HUES48 (cell line): ENCODE measurements around the gene SCFD2.
"Not testable (repeated sequence)": the region's sequence is repeated elsewhere in the genome, so short reads cannot be mapped to it uniquely, and the experiment has no call there.

Experiments used
- H3K27ac ChIP-seq: one replicate; pipeline ENCODE4 v1.7.0; 2013; ENCODE audit warnings: low read depth, low read length, inconsistent platforms
- H3K27me3 ChIP-seq: 2 replicates; pipeline ENCODE4 v1.6.1; 2013; ENCODE audit warnings: mild to moderate bottlenecking, low read length; ENCODE audit not compliant: control insufficient read depth, insufficient read depth
- H3K36me3 ChIP-seq: 2 replicates; pipeline ENCODE4 v1.6.1; 2013; ENCODE audit warnings: low read length; ENCODE audit not compliant: control insufficient read depth, insufficient read depth
- H3K4me1 ChIP-seq: 2 replicates; pipeline ENCODE4 v1.6.1; 2013; ENCODE audit warnings: mild to moderate bottlenecking, low read length; ENCODE audit not compliant: control insufficient read depth, insufficient read depth
- H3K4me3 ChIP-seq: 2 replicates; pipeline ENCODE4 v1.5.1; 2013; ENCODE audit warnings: mild to moderate bottlenecking, low read depth, low read length
- H3K9ac ChIP-seq: 2 replicates; pipeline ENCODE4 v1.6.1; 2013; ENCODE audit warnings: mild to moderate bottlenecking, low read depth, low read length, moderate library complexity
- H3K9me3 ChIP-seq: 2 replicates; pipeline ENCODE4 v1.6.1; 2013; ENCODE audit warnings: low read length; ENCODE audit not compliant: control insufficient read depth, insufficient read depth

SCFD2 gene

DNA sequence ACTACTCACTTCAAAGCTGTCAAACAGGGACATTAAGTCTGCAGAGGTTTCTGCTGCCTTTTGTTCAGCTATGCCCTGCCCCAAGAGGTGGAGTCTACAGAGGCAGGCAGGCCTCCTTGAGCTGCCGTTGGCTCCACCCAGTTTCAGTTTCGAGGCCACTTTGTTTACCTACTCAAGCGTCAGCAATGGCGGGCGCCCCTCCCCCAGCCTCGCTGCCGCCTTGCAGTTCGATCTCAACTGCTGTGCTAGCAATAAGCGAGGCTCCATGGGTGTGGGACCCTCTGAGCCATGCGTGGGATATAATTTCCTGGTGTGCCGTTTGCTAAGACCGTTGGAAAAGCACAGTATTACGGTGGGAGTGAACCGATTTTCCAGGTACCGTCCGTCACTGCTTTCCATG lies 146.7 kb downstream of the SCFD2 start:
- H3K4me1 ChIP-seq, H3K36me3 ChIP-seq, H3K27ac ChIP-seq, H3K27me3 ChIP-seq, H3K9ac ChIP-seq, H3K4me3 ChIP-seq, H3K9me3 ChIP-seq: not testable (repeated sequence)

DNA sequence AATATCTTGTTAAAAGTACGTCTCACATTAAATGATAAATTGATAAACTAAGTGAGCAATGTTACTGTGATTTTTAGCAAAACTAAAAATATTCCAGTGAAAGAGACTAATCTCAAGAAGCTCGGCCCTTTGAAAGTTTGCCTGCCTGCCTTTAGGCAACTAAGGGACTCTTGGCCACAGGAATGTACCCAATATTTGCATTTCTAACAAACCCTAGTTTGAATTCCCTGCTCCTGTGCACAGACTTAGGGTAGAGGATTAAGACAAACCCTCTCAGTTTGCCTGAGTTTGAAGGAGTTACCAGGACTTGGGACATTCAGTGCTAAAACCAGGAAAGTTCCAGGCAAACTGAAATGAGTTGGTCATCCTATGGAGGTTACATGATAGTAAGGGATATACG lies 157.1 kb downstream of the SCFD2 start:
- no peaks in the 10 kb centered on the region for H3K9me3 ChIP-seq
- H3K9ac ChIP-seq, result no peak overlapping the region
- no peaks in the 10 kb centered on the region for H3K36me3 ChIP-seq
- no peak overlapping the region for H3K4me3 ChIP-seq
- peaks cover 7% of the 10 kb centered on the region for H3K4me1 ChIP-seq
- no peaks in the 10 kb centered on the region for H3K27me3 ChIP-seq
- no peak overlapping the region for H3K27ac ChIP-seq

DNA sequence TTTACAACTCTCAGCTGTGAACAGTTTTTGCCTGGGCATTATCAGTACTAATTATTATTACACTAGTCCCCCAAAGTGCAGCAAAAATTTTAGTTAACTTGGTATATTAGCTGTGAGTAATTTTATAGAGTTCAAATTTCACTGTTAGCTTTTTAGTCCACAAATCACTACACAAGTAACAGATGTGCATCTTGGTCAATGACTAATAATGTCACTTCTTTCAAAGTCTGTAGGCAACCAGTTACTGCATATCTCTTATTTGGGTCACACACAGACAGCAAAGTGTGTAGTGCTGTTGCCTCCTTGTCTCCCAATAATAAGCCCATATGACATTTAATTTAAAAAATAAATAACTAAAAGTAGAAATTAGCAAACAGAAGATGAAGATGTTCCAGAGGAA lies 159.9 kb downstream of the SCFD2 start:
- Histone ChIP-seq H3K9me3 (no peaks in the 10 kb centered on the region), H3K4me1 (peaks cover 7% of the 10 kb centered on the region), H3K4me3 (no peak overlapping the region), H3K27me3 (no peaks in the 10 kb centered on the region), H3K36me3 (no peaks in the 10 kb centered on the region), H3K9ac (no peak overlapping the region), H3K27ac (no peak overlapping the region)

DNA sequence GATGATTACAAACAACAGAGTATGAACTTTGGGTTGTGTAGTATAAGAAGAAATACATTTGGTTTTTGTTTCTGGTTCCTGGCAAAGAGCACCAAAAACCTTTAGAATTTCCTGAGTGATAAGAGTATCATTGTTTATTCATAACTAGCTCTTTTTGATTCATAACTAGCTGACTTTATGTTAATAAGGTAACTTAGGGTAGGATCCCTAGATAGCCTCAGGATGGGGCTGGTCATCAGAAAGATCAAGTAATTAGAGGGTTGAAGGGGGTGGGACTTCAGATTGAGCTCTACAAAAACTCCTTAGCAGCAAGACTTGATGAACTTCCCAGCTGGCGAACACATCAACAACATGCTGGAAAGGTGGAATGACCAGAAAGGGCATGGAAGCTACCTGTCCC lies 166.5 kb downstream of the SCFD2 start:
- Histone ChIP-seq H3K4me1 (no peaks in the 10 kb centered on the region; the same call in 1 of the 2 replicates), H3K27ac (no peak overlapping the region), H3K27me3 (no peaks in the 10 kb centered on the region), H3K9ac (no peak overlapping the region), H3K36me3 (no peaks in the 10 kb centered on the region), H3K9me3 (no peaks in the 10 kb centered on the region), H3K4me3 (no peak overlapping the region)

DNA sequence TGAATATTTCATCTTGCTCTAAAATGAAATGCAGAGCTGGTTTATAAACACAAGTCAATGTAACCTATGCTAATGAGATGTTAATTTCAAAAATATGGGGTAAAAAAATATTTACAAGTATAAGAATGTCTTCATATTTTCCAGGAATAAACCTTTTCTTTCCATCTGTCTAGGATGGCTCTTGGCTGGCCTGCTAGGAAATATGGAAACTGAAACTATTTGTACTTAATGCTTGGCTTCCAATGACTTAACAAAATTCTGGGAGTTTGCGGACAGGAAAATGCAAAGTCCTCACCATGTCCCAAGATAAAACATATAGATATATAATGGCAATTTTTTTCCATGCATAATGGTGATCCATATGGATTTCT lies 168.1 kb downstream of the SCFD2 start:
- Histone ChIP-seq H3K27ac (no peak overlapping the region), H3K27me3 (no peaks in the 10 kb centered on the region), H3K9me3 (no peaks in the 10 kb centered on the region), H3K36me3 (no peaks in the 10 kb centered on the region), H3K9ac (no peak overlapping the region), H3K4me1 (no peaks in the 10 kb centered on the region; the same call in 1 of the 2 replicates), H3K4me3 (no peak overlapping the region)

DNA sequence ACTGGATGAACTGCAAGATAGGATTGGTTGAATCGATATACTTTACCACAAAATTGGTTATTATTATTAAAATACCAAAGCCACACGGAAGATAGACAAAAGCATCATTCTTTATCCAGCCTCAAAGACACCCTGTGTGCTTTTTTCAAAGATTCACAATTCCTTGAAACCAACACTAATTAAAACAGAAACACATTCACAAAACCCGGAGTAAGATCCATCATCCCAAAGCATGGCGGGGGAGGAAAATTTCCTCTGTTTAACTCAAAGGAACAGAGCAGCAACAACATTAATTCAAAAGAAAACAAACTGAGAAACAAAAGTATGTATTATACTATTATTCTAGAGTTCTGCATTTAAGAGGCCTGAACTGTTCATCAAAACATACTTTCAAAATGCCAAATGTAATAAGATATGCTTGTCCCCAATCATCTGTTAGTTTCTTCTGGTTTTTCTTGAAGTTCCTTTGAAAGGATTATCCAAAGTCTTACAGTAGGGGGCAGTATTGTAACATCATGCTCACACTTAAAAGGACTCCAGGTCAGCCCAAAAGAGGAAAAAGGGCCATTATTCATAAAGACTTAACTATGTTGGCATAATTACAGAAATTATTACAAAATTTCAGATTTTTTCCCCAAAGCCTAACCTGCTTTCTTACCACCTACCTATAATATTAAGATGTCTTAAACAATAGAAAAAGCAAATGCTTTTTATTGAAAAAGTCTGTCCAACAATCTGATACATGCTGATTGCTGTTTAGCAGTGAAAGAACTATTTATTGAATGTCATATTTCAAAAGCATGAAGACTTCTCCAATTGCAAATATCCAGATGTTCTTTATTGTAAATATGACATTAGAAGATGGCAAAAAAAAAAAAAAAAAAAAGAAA lies 168.7 kb downstream of the SCFD2 start:
- H3K27ac ChIP-seq, result no peak overlapping the region
- no peaks in the 10 kb centered on the region for H3K9me3 ChIP-seq
- H3K9ac ChIP-seq, result no peak overlapping the region
- H3K4me1 ChIP-seq, result no peaks in the 10 kb centered on the region; the same call in 1 of the 2 replicates
- H3K36me3 ChIP-seq, result no peaks in the 10 kb centered on the region
- H3K27me3 ChIP-seq, result no peaks in the 10 kb centered on the region
- no peak overlapping the region for H3K4me3 ChIP-seq

DNA sequence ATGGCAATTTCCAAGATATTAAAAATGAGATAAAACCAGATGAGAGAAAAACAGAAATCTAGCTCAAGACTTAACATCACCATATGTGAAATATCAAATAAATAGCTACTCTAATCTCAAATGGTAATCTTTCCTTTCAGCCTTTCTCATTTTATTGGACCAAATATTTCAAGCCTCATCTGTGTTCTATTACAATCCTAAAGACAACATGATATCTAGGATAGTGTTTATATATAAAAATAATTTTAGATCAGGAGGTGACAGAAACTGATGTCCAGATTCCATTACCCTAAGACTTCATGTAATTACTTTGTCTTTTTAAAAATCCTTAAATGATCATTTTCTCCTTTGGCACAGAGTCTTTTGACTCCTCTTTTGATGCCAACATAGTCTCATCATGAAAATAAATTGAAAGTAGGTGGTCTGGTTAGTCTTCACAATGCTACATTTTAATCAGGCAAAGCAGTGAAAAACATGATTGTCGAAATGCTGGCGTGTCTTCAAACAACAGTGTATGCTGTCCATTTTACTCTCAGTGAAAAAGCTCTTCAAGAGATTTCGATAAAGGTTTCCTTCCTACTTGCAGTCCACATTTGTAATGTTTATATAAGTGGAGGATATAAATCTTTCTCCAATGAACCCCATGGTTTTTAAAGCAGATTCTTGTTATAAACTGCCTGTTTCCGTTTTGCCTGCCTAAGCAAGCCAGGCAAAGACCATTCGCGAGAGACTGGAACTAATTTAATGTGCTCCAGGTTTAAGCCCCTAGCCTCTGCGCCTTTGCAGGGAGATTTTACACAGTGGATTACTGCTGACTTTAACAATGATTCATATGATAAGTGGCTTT lies 169.8 kb downstream of the SCFD2 start:
- Histone ChIP-seq H3K27me3 (no peaks in the 10 kb centered on the region), H3K27ac (no peak overlapping the region), H3K4me3 (no peak overlapping the region), H3K9ac (no peak overlapping the region), H3K9me3 (no peaks in the 10 kb centered on the region), H3K36me3 (no peaks in the 10 kb centered on the region), H3K4me1 (no peaks in the 10 kb centered on the region; the same call in 1 of the 2 replicates)

DNA sequence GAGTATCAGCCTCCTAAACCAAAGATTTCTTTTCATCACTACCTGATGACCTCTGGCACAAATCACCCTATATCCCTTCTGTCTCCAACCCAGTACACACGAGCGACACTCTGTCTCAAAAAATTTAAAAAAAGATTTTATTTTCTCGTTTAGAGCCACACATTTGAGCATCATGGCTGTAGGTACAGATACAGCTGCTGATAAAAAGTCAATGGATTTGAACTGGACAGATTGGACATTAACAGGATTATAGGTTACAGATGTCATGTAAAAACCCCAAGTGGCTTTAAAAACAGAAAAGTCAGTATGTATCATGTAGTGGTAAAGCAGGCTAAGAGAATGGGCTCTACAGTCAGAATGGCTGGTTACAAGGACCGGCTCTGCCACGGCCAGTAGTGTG lies 171.1 kb downstream of the SCFD2 start:
- Histone ChIP-seq H3K27ac (no peak overlapping the region), H3K4me1 (no peaks in the 10 kb centered on the region; the same call in 1 of the 2 replicates)

DNA sequence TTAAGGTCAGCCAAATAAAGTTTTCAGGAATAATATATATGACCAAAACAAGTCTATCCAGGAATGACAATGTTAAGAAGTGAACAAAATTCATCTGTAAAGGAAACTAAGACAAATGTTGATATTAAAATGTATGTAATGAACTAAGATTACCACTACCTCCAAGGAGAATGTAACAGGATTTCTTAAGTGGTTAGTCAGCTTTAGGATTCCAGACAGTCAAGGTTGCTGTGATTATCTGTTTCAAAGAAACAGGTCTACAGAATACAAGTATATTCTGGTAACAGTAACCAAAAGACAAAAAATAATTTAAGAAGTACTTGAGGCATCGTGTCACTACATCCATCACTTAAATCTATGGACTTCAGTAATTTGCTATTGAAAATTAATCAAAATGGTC lies 172.8 kb downstream of the SCFD2 start:
- Histone ChIP-seq H3K4me3 (no peak overlapping the region), H3K9me3 (no peaks in the 10 kb centered on the region), H3K4me1 (no peaks in the 10 kb centered on the region; the same call in 1 of the 2 replicates), H3K36me3 (no peaks in the 10 kb centered on the region), H3K9ac (no peak overlapping the region), H3K27ac (no peak overlapping the region), H3K27me3 (no peaks in the 10 kb centered on the region)

More for the DNA sequence above, 171.1 kb downstream of the SCFD2 start:
- H3K4me3 ChIP-seq, result no peak overlapping the region
- no peaks in the 10 kb centered on the region for H3K27me3 ChIP-seq
- no peaks in the 10 kb centered on the region for H3K9me3 ChIP-seq
- no peaks in the 10 kb centered on the region for H3K36me3 ChIP-seq
- no peak overlapping the region for H3K9ac ChIP-seq

DNA sequence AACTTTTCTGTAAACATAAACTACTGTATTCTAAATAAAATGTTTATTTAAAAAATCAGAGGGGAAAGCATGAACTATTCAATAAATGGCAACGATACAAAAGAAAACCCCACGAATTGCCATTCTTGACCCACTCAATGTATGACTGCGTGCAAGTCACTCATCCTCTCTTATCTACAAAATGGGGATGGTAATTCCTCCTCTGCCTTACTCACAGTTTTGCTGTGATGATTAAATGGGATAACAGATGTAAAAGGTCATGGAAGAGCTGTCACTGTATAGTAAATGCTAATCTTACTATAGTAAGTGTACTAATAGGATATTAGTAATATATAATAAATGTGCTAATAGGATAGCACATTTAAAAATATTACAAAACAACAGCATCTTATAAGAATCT lies 173.4 kb downstream of the SCFD2 start:
- Histone ChIP-seq H3K27me3 (no peaks in the 10 kb centered on the region), H3K9ac (no peak overlapping the region), H3K27ac (no peak overlapping the region), H3K4me3 (no peak overlapping the region), H3K36me3 (no peaks in the 10 kb centered on the region), H3K9me3 (no peaks in the 10 kb centered on the region), H3K4me1 (no peaks in the 10 kb centered on the region; the same call in 1 of the 2 replicates)

DNA sequence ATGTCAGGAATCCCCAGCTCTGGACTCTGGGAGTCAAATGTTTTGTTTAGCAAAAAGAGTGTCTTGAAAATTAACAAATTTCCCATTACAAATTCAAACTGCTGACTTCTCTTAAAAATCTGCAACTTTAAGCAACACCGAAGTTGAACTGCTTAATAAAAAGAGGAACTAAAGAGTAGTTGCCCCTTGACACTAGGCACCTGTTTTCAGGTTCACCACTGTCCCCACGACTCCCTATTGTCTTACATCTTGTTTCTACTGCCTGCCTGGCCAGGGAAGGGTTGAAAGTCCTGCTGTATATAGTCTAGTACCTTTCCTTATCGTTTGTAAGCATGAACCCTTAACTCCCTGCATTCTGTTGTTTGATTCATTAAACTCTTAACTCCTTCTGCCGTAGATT lies 173.9 kb downstream of the SCFD2 start:
- H3K4me3 ChIP-seq, result no peak overlapping the region
- H3K9ac ChIP-seq, result no peak overlapping the region
- no peaks in the 10 kb centered on the region for H3K9me3 ChIP-seq
- H3K4me1 ChIP-seq, result no peaks in the 10 kb centered on the region; the same call in 1 of the 2 replicates
- H3K27me3 ChIP-seq, result no peaks in the 10 kb centered on the region
- no peak overlapping the region for H3K27ac ChIP-seq
- H3K36me3 ChIP-seq, result no peaks in the 10 kb centered on the region
